Fibroblast of mammary gland (primary cell): Measurements from ENCODE around the gene RABEP1.
A peak's percentile ranks its signal among the peaks of the same experiment; 100 is the strongest.
"Not testable (repeated sequence)": the region's sequence is repeated elsewhere in the genome, so short reads cannot be mapped to it uniquely, and the experiment has no call there.

Source experiments
- DNase-seq: peaks from one replicate; pipeline ENCODE4 v3.0.0-alpha.2; 2010; ENCODE audit warnings: low read depth
- H3K4me3 ChIP-seq: 2 replicates; pipeline ENCODE4 v1.5.1; 2011; ENCODE audit warnings: low read depth, mild to moderate bottlenecking, low read length, moderate library complexity; ENCODE audit not compliant: control insufficient read depth
- TF ChIP-seq, protein P1 (sequence below): conservative IDR thresholded peaks from 2 replicates; pipeline ENCODE4 v1.5.1; 2011; ENCODE audit warnings: low read depth, low read length, inconsistent platforms; ENCODE audit not compliant: control insufficient read depth, insufficient read depth

Gene RABEP1

DNA sequence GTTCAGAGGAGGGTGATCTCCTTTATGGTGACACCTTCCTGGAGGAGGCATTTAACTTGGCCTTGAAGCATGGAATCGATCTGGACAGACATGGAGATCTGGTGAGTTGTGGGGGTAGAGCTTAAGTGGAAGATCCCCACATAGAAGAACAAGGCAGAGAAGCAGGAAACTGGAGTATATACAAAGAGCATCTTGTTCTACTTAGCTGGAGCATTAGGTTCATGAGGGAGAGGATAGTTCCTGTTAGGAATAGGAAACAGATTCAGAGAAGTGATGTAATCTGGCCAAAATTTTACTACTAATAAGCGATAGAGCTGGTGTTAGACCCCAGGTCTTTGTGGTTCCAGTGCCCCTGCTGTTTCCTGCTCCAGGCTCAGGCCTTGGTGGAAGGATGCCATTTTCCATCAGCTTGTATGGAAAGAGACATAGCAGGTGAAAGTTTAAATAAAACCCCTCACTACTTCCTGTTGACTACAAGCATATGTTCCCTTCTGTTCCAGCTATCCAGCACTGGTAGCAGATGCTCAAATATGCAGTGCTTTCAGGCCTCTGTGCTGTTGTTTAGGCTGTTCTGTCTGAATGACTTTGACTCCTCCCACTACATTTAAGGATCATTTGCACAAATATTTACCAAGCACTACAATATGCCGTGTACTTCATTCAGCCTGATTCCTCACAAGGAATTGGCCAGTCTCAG, 147.3 kb downstream of the RABEP1 start:
- TF ChIP-seq, protein P1, sequence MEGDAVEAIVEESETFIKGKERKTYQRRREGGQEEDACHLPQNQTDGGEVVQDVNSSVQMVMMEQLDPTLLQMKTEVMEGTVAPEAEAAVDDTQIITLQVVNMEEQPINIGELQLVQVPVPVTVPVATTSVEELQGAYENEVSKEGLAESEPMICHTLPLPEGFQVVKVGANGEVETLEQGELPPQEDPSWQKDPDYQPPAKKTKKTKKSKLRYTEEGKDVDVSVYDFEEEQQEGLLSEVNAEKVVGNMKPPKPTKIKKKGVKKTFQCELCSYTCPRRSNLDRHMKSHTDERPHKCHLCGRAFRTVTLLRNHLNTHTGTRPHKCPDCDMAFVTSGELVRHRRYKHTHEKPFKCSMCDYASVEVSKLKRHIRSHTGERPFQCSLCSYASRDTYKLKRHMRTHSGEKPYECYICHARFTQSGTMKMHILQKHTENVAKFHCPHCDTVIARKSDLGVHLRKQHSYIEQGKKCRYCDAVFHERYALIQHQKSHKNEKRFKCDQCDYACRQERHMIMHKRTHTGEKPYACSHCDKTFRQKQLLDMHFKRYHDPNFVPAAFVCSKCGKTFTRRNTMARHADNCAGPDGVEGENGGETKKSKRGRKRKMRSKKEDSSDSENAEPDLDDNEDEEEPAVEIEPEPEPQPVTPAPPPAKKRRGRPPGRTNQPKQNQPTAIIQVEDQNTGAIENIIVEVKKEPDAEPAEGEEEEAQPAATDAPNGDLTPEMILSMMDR: no peak
- no peak overlapping the region for H3K4me3 ChIP-seq
- peak; percentile 6 for DNase-seq

DNA sequence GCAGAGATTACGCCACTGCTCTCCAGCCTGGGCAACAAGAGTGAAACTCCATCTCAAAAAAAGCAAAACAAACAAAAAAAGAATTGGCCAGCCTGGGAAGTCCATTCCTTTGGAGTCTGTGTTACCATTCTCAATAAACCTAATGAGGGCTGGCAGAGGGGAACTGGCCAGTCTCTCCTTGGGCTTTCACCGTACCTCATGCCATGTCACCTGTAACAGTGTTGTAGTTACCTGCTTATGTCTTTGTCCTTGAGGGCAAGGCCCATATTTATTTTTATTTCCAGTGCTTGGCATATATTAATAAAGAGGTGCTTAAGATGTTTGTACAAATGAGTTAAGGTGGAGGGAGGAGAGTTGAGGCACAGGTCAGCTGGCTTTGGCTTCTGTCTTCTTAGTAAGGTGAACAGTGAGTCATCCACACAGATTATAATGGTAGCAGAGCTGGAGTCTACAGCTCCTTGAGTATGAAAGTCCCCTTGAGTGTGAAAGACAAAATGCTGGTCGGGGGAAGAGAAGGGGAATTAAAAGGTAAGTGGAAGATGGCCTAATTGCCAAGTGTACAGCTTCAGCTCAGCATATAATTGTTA, 148.4 kb downstream of the RABEP1 start:
- H3K4me3 ChIP-seq: no peak overlapping the region
- TF ChIP-seq, protein P1: no peak
- no peak for DNase-seq

DNA sequence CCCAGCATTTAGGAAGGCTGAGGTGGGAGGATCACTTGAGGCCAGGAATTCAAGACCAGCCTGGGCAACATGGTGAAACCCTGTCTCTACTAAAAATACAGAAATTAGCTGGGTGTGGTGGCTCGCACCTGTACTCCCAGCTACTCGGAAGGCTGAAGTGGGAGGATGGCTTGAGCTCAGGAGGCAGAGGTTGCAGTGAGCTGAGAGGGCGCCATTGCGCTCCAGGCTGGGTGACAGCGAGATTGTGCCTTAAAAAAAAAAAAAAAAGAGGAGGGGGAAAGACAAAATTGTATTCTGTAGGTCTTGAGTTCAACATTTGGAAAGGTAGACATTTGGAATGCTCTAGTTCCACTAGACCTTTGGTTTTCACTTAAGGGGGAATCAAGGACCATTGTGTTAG, 149.2 kb downstream of the RABEP1 start:
- H3K4me3 ChIP-seq, DNase-seq: not testable (repeated sequence)

DNA sequence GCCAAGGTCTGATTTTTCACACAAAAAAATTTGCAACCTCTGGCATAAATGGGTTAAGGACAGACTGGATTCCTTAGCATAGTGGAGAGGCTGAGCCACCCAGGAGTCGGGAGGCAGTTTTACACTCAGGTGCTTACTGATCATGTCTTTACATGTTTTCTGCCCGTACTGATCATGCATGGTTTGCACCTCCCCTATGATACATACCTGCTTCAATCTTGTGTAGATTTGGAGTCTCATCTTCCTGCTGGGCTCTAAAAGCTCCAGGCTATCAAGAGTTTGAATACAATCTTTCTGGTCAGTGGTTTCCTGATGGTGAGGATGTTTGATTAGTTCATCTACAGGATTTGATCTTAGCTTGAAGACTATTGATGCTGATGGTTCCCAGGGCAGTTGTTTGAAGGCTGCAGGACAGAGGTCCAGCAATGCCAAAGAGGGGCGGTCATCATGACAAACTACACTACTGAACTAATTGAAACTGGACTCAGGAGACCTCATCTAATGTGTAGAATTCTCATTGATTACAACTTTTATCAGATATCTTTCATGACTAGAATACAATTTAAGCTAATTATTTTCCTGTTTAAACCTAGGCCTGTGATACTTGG, 150.0 kb downstream of the RABEP1 start:
- no peak overlapping the region for H3K4me3 ChIP-seq
- DNase-seq: no peak
- TF ChIP-seq, protein P1: no peak

DNA sequence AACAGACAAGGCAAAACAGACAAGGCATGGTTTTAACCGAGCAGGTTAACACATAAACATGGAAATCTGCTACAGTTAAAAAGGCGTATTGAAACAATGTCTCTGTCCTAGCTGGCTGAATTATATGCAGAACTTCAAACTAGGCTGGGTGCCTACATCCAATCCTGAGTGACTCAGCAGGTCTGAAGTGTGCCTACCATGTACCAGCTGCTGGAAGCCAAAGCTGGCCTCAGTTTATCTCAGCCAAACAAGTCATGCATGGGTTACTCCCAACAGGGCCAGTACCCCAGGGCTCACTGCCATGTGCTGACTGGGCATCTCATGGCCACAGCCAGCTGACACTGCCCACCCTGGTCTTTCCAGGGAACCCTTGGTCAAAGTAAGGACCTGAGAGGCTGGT, 152.9 kb downstream of the RABEP1 start:
- DNase-seq: no peak
- no peak overlapping the region for H3K4me3 ChIP-seq
- TF ChIP-seq, protein P1: no peak
